Stimulated activated CD4-positive, alpha-beta T cell treated with anti-CD3 and anti-CD28 coated beads, Interleukin-12 subunit alpha, Interleukin-12 subunit beta, amount 100 ng/mL, for 48 hours (primary cell): ENCODE data around the gene TRIOBP.
A peak's percentile ranks its signal among the peaks of the same experiment; 100 is the strongest.
"Not testable (repeated sequence)": the region's sequence is repeated elsewhere in the genome, so short reads cannot be mapped to it uniquely, and the experiment has no call there.

ENCODE experiments used
- DNase-seq, 3 donors: peaks; one replicate each; pipeline ENCODE4 v3.0.0-alpha.2; 2020; ENCODE audit warnings: low read depth in 2 of 3, low spot score in 1 of 3

TRIOBP gene

GRCh38 chr22:37686002-37686982, 10.6 kb upstream of the TRIOBP start, which contains the start of gene NOL12:
Gene NOL12 (plus strand): TSS chr22:37686343. CDS start chr22:37686393, 50 bp downstream.
- DNase-seq = peak; percentile 59 to 76 (median 68)

DNA sequence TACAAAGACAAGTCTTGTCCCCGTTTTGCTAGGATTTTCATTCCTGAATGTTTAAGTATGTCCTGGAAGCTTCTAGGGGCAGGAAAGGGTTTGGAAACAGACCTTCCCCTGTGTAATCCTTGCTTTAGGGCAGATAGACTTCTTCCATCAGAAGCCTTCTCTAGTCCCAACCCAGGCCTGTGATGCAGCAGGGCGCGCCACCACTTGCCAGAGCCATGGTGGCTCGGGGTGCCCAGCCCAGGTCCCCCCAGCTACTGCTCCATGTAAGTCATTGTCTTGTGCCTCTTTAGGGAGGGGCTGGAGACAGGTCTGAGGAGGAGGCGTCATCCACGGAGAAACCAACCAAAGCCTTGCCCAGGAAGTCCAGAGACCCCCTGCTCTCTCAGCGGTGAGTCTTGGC, 6.4 kb upstream of the TRIOBP start:
- no peak for DNase-seq

GRCh38 chr22:37690901-37691504, 5.8 kb upstream of the TRIOBP start:
- DNase-seq = no peak

DNA sequence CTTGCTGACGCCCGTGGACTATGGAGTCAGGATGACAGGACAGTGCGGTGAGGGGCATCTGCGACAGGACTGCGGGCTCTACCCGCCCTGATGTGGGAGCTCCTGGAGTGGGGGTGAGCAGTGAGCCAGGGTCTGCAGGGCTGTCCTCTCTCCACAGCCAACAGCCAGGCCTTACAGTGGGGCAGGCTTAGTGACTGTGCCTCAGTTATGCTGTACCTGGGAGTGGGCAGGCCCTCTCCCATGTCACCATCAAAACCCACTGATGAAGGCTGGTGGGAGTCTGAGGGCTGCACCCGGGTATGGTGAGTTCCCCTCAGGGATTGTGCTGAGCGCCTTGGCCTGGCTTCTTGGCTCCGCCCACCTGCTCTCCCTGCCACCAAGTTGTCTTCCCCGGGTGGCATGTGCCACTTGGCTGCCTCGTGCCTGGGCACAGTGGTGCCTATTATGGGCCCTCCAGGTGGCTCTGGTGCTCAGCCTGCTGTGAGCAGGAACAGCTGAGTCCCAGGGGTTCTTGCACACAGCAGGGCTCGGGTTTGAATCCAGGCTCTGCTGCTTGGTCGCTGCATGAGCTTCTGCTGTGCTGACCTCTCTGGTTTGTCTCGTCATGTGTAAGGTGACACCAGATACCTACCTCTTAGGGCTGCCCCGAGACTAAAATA, 4.1 kb upstream of the TRIOBP start:
- no peak for DNase-seq

DNA sequence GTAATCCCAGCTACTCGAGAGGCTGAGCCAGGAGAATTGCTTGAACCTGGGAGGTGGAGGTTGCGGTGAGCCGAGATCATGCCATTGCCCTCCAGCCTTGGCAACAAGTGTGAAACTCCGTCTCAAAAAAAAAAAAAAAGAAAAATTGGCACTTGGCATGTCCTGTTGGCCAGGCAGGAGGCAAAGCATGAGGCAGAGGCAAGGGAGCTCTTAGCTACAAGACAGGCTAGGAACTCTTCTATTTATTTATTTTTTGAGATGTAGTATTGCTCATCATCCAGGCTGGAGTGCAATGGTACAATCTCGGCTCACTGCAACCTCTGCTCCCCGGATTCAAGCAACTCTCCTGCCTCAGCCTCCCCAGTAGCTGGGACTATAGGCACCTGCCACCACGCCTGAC, 2.7 kb upstream of the TRIOBP start:
- DNase-seq = not testable (repeated sequence)

DNA sequence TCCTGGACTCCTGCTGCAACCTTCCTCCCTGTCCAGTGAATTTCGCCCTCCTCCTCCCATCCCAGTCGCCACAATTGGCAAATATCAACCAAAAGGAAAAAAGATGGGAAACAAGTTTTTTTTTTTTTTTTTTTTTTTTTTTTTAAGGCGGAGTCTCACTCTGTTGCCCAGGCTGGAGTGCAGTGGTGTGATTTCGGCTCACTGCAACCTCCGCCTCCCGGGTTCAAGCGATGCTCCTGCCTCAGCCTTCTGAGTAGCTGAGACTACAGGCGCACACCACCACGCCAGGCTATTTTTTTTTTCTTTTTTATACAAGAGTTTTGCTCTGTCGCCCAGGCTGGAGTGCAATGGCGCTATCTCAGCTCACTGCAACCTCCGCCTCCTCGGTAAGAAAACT, 590 bp upstream of the TRIOBP start:
- not testable (repeated sequence) for DNase-seq

- DNase-seq = no peak
These were observed 639 bp downstream of the TRIOBP start for GRCh38 chr22:37697538-37697835.

DNA sequence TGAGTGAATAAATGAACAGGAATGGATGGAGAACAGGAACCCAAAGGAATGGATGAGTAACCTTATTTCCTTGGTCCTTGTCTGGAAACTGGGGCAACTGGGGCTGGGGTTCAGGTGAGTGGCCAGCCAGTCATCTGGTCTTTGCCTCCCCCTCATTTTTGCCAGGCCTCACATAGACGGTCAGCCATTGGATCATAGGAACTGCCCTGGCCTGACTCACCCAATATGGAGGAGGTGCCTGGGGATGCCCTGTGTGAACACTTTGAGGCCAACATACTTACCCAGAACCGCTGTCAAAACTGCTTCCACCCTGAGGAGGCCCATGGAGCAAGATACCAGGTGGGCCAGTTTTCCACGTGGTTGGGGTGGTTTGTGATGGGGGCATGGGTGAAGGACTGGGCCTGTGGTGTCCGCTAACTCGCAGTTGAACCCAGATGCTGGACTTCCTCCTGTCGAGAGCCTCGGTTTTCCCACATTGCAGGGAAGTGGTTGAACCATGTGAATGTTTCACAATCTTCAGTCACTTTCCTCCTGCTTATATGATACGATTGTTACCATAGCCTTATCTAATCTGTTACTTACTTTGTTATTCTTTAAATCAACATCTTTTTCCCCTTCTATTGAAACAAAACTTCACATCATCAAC, 4.4 kb downstream of the TRIOBP start:
- no peak for DNase-seq

DNA sequence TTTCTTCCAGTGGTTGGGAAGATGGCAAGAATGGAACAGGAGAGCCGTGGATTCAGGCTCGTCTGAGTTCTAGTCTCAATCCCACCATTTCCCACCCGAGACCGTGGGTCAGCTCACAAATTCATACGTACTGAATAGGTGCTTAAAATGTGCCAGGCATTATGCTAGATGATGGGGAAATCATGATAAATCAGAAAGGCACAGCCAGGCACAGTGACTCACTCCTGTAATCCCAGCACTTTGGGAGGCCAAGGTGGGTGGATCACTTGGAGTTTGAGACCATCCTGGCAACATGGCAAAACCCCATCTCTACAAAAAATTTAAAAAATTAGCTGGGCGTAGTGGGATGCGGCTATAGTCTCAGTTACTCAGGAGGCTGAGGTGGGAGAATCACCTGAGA, 7.1 kb downstream of the TRIOBP start:
- no peak for DNase-seq

GRCh38 chr22:37704645-37705044, 7.8 kb downstream of the TRIOBP start:
- no peak for DNase-seq

GRCh38 chr22:37705205-37705604, 8.4 kb downstream of the TRIOBP start:
- no peak for DNase-seq

DNA sequence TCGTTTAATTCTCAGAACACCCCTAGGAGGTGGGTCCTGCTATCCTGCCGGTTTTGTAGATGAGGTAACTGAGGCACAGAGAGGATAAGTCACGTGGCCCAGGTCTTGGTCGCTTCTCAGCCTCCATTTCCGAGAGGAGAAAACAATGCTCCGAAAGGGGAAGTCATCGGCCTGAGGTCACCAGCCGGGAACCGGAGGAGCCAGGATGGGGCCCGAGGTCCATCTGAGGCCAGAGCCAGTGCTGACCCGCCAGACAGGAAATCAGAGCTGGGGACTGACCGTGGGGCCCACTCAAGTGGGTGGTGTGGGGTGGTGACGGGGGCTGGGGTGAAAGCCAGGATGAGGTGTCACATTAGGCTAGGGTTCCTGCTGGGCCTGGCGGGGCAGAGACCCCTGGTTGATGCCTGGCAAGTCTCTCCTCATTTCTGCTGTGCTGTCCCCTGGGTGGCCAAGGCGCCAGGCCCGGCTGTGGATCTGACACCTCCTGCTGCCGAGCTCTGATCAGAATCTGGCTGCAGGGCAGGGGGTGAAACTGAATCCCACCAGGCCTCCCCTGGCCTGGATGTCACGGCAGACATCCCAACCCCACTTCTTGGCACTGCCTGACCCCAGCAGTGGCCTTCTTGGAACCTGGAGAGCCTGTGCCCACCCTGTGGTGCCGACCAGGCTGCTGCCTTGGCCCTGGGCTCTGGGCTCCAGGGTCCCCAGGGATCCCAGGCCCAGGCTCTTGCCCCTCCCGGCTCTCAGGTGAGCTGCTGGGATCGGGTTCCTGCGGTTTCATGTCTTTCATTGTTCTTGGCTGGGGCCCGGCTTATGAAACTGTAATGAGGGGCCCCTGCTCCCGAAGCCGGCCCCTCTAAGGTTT, 12.0 kb downstream of the TRIOBP start:
- DNase-seq = no peak

DNA sequence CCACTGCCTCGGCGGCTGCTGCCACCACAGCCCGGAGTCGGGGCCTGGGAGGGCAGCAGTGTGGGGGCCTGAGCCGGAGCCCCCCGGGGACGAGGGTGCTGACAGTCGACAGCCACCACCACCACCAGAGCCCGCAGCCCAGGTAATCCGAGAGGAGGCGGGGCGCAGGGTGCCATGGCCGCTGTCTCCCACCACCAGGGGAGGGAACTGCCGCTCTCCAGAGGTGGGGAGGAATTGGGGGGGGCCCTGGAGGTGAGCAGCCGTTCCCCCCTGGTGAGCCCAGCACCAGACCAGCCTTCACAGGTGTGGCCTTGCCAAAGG, 12.6 kb downstream of the TRIOBP start:
- DNase-seq = no peak

GRCh38 chr22:37710675-37711074, 13.8 kb downstream of the TRIOBP start:
- no peak for DNase-seq

DNA sequence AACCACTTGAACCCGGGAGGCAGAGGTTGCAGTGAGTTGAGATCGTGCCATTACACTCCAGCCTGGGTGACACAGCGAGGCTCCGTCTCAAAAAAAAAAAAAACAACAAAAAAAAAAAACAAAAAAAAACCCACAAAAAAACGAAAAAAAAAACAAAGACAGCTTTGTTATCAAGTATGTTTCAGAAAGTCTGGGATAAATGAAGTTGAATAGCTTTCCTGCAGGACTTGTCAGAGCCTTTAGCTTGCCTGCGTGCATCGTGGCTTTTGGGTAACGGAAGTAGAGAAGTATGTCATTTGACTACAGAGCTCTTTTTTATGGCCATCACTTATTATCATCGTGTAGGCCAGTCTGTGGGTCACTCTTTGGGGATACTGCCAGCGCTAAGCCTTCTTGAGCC, 14.6 kb downstream of the TRIOBP start:
- DNase-seq = no peak

DNA sequence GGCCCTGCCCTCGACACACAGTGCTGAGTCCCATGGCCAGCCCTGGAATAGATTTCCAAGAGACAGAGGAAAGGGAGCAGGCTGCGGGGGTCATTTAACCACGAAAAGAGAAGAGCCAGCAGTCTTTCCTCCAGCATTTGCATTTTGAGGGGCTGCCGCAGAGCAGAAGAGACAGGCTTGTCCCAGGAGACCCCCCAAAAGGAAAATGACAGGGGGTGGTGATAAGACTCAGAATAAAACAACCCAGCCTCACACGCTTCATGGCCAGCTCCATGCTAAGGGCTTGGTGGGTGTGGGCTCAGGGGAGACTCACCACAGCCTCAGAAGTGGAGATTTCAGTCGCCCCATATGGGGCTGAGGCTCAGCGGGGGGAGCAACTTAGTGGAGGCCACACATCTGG, 16.9 kb downstream of the TRIOBP start:
- DNase-seq = no peak

GRCh38 chr22:37714634-37715033, 17.8 kb downstream of the TRIOBP start:
- DNase-seq = no peak

DNA sequence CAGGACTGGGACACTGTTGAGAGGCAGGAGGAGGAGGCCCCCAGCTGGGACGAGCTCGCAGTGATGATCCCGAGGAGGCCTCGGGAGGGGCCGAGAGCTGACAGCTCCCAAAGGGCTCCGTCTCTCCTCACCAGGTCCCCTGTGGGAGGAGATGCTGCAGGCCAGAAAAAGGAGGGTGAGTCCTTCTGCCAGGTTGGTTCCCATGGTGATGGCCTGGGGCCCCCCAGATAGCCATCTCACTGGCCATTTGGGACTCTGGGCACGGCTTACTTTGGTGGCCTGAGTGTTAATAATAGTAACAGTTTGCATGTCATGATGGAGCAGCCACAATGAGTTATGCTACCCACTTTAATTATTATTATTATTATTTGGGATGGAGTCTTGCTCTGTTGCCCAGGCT, 18.9 kb downstream of the TRIOBP start:
- no peak for DNase-seq

- DNase-seq = no peak
These were observed 19.9 kb downstream of the TRIOBP start for GRCh38 chr22:37716708-37717107.

DNA sequence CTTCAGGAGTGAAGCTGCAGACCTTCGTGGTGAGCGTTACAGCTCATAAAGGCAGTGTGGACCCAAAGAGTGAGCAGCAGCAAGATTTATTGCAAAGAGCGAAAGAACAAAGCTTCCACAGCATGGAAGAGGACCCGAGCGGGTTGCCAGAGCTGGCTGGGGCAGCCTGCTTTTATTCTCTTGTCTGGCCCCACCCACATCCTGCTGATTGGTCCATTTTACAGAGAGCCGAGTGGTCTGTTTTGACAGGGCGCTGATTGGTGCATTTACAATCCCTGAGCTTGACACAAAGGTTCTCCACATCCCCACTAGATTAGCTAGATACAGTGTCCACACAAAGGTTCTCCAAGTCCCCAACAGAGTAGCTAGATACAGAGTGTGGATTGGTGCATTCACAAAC, 20.4 kb downstream of the TRIOBP start:
- not testable (repeated sequence) for DNase-seq
